CD4-positive, alpha-beta T cell treated with Interleukin-4 for 4 hours (primary cell): Measurements from ENCODE around the gene CBFA2T3.

Experiments used
- DNase-seq: peaks from one replicate; pipeline ENCODE4 v3.0.0-alpha.2; 2020

CBFA2T3 gene

DNA sequence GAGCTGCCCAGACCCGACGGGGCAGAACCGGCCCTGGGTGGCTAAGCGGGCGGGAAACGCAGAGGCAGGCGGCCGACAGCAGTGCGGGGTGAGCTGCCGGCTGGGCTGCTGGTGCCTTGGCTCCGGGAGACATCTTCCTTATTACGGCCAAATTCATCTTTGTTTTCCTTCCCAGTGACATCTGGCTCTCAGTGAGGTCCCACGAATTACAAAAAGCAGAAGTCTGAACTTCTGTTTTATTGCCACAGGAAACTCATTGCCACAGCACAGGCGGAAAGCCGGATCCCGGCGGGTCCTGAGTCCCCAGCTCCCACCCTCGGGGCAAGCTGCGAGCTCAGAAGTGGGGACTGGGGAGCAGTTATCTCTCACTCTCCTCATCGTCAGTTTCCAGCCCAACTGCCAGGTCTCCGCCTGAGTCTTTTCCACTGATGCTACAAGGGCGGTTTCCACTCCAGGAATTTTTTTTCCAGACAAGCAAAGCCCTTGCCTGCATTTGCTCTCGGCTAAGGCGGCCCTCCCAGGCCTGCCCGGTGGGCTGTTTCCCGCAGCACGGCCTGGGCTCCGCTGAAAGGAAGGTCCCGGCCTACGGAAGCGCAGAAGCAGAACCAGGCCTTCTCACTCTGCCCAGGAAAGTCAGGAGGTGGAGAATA is 40.3 kb downstream of the CBFA2T3 start:
- no peak for DNase-seq

GRCh38 chr16:88936008-88936555 is 40.9 kb downstream of the CBFA2T3 start:
- no peak for DNase-seq

DNA sequence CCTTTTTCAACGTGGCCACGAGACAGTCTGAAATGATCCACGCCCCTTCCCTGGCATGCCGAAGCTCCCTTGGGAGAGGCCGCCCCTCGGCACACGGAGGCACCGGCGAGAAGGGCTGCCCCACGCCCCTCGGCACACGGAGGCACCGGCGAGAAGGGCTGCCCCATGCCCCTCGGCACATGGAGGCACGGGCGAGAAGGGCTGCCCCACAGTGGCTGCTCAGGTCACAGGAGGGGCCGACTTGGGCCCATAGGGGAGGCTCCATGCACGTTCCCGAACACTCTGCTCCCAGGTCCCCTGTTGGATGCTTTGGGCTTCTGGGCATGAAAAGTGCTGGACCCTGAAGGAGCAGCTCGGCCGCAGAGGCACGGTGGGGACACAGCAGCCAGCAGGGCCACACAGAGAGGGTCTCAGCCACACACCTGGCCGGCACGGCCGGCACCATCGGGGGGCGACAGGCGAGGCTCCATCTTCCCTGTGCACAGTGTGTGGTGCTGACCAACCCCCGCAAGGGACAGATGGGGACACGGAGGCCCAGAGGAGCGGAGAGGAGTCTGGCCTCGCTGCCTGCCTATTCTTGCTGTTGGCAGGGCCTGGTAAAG is 42.8 kb downstream of the CBFA2T3 start:
- DNase-seq: no peak

GRCh38 chr16:88932929-88933328 is 44.1 kb downstream of the CBFA2T3 start:
- DNase-seq: no peak

DNA sequence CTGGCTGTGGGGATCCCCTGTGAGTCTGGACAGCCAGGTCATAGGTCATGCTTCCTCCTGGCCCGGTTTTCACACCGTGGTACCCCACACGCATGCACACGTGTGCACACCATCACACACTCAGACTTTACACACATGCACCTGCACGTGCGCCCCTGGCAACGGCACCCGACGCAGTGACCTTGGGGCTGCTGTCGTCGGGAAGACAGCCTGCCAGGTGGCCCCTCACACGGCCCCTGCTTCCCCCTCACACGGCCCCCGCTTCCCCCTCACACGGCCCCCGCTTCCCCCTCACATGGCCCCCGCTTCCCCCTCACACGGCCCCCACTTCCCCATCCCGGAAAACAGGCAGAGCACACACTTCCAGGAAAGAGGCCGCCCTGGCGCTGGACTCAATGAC is 45.1 kb downstream of the CBFA2T3 start:
- no peak for DNase-seq

- DNase-seq: no peak
These were observed 45.6 kb downstream of the CBFA2T3 start for GRCh38 chr16:88931373-88931900.

DNA sequence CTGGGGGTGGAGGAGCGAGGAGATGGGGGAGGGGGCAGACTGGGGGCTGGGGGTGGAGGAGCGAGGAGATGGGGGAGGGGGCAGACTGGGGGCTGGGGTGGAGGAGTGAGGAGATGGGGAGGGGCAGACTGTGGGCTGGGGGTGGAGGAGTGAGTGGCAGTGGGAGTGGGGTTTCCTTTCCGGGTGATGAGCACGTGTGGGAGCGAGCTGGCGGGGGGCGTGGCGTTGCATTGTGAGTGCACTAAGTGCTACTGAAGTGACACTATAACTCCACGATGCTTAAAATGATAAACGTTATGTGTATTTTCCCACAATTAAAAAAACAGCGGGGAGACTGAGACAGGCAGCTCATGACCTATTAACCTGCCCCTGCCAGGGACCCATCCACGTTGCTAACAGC is 46.3 kb downstream of the CBFA2T3 start:
- no peak for DNase-seq

- no peak for DNase-seq
These were observed 47.9 kb downstream of the CBFA2T3 start for GRCh38 chr16:88929091-88929445.

- no peak for DNase-seq
These were observed 48.5 kb downstream of the CBFA2T3 start for GRCh38 chr16:88928405-88929090.

- DNase-seq: no peak
These were observed 49.3 kb downstream of the CBFA2T3 start for GRCh38 chr16:88927661-88928060.

DNA sequence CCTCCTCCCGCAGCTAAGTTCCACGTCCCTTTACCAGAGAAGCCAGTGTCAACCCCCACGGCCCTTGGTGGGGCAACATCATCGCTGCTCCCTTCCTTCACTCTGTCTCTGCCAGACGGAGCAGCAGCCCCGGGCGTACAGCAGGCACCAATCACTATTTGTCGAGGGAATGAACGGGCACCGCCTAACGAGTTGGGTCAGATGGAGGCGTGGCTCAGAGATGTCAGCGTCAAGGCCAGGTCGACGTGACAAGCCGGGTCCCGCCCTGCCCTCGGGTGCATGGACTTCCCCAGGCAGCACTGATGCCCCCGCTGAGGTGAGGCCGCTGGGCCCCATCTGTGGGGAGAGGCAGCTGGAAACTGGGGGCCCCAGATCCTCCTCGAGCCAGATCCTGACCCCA is 50.0 kb downstream of the CBFA2T3 start:
- DNase-seq: no peak

GRCh38 chr16:88926374-88926990 is 50.5 kb downstream of the CBFA2T3 start:
- no peak for DNase-seq

DNA sequence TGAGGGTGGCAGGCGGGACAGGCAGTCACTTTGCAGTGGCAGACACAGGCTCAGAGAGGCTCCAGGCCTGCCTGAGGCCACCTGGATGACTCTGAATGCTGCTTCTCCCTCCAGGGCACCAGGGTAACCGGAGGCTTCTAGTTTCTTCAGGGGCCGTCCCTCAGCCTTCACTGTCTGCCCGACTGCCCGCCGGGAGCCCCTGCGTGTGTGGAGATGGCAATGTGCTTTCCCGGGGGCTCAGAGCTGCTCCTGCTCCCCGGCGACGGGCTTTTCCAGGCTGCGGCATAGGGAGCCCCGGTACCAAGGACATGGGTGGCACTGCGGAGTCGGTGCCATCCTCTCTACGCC is 51.5 kb downstream of the CBFA2T3 start:
- no peak for DNase-seq

DNA sequence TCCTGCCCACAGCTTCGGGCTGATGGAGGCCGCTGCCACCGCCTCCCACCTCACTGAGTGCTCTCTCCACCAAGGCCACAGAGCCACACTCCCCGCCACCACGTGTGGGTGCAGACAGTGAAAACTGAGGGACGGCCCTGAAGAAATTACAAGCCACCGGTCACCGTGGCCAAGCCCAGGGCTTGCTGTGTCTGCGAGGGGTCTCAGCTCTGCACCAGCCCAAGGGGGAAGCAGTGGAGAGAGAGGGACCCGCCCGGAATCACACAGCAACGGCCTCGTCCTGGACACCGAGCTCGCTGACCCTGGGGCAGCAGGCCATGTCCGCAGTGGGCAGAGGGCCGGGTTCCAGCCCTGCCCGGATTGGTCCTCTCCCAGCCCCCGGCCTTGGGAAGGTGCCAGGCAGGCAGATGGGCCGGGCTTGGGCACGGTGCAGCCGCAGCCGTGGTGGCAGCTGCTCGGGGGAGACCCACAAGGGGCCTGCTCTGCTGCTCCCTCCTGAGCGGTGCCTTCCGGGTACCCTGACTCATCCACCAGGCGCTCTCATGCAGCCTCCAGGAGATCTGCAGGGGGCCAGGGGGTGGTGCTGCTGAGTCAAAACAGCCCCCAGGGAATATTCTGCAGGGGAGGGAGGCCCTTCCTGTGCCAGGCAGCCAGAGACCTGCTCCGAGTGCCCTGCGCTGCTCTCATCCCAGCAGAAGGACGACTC is 52.0 kb downstream of the CBFA2T3 start:
- DNase-seq: no peak

DNA sequence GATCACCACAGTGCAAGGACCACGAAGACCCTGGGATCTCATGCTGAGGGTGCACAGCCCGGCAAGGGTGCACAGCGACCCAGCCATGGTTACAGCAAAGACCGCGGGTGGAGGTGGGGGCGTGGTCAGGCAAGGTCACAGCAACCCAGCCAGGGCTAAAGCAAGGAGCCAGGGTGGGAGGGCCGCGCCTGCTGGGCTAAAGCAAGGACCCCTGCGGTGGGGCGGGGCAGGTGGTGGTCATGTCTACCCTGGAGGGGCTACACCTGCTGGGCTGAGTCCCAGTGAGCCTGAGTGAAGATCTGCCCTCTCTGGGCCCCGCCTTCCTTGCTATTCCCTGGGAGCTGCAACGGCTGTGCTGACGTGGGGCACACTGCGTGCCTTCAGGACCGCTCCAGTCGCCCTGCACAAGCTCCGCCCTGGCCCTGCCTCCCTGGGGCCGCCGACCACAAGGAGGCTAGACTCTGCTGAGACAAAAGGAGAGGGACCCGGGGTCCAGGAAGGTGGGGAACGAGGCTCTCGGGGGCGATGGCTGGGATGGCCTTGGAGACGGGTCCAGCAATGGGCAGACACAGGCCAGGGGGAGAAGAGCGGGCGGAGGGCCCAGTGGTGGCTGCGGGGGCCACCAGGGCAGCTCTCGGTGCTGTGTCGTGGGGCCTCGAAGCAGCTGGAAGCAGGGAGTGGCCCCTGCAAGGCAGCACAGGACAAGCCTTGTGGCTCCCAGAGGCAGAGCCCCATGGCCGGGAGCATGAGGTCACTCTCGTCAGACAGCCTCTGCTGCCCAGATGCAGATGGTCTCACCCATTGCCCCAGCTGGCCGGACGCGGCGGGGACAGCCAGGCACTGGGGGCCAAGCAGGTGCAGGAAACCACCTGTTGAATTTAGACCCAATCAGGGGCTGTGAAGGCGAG is 52.8 kb downstream of the CBFA2T3 start:
- DNase-seq: no peak

DNA sequence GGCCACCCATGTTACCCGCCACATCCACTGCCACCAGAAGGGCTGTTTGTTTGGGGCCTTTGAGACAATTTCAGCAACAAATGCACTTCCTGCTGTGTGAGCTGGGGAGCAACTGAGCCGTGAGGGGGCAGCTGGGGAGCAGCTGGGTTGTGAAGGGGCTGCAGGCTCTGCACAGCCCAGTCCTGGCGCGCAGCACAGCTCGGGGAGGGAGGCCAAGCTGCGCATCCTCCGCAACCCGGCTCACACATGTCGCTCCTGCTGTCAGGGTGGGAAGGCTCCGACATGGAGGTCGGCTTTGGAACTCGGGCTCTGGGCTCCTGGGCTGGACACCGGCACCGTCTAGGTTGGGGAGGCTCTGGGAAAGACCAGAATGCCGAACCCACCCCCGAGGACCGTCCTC is 53.6 kb downstream of the CBFA2T3 start:
- DNase-seq: no peak

GRCh38 chr16:88922826-88923410 is 54.1 kb downstream of the CBFA2T3 start:
- no peak for DNase-seq

GRCh38 chr16:88922114-88922825 is 54.7 kb downstream of the CBFA2T3 start:
- DNase-seq: no peak

DNA sequence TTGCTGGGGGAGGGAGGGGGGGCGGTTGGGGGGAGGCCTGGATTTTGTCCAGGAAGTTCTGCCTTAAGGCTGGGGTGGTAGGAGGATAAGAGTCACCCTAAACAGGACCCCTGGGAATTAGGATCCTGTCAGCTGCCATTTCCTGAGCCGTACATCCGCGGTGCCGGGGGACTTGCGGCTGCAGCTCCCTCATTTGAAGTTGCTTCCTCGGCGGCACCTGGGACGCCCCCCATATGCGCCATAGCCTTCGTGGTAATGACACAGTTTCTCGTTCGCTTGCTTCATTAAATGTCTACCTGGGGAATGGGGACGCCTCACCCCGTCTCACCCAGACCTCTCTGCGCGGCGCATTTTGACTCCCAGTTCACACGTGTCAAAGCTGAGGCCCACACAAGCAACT is 55.4 kb downstream of the CBFA2T3 start:
- no peak for DNase-seq
